HG02943 (cell line): ENCODE data around the gene ZCCHC7.
"Not testable (repeated sequence)": the region's sequence is repeated elsewhere in the genome, so short reads cannot be mapped to it uniquely, and the experiment has no call there.

ENCODE experiments used
- ATAC-seq: cut with Tn5 transposase; IDR thresholded peaks from one replicate; pipeline ENCODE4 v1.9.1; 2021; ENCODE audit warnings: mild to moderate bottlenecking, low read depth, moderate library complexity; ENCODE audit not compliant: unreplicated experiment

ZCCHC7 gene

DNA sequence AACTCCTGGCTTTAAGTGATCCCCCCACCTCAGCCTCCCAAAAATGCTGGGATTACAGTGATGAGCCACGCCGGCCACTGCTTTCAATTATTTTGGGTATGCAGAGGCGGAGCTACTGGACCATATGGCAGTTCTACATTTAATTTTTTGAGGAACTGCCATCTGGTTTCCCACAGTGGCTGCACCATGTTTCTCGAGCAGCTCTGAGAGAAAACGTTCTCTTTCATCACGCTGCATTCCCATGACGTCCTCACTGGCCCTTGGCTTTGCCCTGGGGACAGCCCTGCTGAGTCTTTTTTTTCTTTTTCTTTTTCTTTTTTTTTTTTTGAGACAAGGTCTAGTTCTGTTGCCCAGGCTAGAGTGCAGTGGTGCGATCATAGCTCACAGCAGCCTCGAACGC lies 266.6 kb downstream of the ZCCHC7 start:
- no peak for ATAC-seq

DNA sequence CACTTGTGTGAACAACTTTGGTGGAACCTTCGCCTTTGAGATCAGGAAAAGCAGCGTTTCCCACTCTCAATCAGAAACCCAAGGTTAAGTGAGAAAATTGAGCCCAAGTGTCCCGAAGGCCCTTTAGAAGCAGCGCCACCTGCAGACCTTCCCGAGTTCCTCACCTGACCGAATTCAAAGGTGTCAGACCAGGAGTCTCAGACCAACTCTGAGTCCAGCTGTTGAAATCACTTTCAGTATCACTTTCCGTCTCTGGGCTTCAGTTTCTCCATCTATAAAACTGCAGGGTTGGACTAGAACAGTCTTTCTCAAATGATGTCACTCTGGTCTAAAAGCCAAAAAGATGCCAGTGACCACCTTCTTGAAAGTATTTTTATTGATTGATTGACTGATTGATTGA lies 270.4 kb downstream of the ZCCHC7 start:
- peak; percentile 78 for ATAC-seq

- no peak for ATAC-seq
These were observed 271.9 kb downstream of the ZCCHC7 start for GRCh38 chr9:37392272-37392671.

GRCh38 chr9:37395229-37395628 lies 274.9 kb downstream of the ZCCHC7 start:
- ATAC-seq, result no peak

- ATAC-seq, result no peak
These were observed 275.3 kb downstream of the ZCCHC7 start for GRCh38 chr9:37395663-37396062.

DNA sequence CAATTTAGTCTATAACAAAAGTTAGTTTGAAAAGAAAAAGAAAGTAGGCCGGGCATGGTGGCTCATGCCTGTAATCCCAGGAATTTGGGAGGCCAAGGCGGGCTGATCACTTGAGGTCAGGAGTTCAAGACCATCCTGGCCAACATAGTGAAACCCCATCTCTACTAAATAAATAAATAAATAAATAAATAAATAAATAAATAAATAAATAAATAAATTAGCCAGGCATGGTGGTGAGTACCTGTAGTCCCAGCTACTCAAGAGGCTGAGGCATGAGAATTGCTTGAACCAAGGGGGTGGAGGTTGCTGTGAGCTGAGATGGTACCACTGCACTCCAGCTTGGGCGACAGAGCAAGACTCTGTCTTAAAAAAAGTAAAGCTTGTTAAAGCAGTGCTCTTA lies 277.6 kb downstream of the ZCCHC7 start:
- ATAC-seq, result not testable (repeated sequence)

DNA sequence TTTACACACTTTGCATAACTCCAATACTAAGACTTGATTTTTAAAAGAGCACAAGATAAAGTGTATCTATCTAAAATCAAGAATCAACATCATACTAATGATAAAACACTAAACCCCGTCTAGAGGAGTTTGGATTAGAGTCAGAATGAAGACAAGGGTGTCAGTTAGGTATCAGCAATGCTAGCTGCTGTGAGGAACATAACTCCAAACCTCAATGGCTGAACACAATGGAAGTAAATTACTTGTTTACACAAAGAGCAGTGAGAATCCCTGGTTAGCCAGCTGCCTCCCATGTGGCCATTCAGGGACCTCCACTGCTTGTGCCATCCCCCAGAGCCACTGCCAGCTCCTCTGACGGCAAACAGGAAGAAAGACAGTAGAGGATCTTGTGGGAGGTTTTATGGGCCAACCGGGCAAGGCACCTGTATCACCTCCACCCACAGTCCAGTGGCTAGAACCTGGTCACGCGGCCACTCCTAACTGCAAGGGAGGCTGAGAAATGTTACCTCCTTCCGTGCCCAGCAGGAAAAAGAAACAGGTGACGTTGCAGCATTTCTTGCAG lies 278.2 kb downstream of the ZCCHC7 start:
- no peak for ATAC-seq

DNA sequence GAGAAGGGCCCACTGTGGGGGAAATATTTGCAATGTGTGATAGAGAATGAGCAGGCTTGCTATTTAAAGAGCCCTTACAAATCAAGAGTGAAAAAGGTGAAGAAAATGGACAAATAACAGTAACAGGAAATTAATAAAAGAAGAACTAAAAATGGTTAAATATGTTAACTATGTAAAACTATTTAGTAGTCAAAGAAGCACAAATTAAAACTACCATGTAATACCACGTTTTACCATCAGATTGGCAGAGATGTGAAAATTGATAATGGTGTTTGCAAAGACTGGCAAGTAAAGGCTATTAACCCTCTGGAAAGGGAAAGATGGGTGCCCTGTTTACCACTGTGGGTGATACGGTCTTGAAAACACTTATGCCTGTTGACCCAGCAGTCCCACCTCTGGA lies 279.0 kb downstream of the ZCCHC7 start:
- ATAC-seq, result no peak

DNA sequence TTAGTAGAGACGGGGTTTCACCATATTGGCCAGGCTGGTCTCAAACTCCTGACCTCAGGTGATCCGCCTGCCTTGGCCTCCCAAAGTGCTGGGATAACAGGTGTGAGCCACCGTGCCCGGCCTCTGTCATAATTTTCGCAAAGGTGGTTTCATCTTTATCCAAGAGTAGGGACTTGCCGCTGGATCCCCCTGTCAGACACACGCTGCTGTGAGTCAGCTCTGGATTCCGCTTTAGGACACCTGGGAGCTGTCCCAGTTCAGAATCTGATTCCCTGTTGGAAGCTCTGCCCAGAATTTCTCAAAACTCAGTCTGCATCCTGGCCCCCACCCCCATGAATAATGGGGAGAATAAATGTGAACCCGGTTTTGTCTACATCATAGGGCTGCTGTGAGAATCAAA lies 284.2 kb downstream of the ZCCHC7 start:
- ATAC-seq, result no peak

DNA sequence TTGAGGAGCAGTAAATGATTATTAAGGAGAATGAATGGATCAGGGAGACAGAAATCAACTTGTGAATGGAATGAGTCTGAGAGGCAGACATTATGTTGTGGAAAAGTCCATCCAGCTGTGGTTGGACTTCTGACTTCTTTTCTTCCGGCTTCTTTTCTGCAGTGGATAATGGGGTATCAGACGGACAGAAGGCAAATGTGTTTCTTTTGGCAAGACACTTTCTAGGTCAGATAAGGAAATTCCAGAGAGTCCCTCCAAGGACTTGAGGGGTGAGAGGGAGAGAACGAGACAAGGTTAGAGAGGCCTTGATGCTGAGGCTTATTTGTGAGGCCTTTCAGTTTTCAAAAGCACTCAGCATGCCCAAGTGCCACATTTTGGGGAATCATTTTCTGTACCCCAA lies 285.0 kb downstream of the ZCCHC7 start:
- no peak for ATAC-seq

DNA sequence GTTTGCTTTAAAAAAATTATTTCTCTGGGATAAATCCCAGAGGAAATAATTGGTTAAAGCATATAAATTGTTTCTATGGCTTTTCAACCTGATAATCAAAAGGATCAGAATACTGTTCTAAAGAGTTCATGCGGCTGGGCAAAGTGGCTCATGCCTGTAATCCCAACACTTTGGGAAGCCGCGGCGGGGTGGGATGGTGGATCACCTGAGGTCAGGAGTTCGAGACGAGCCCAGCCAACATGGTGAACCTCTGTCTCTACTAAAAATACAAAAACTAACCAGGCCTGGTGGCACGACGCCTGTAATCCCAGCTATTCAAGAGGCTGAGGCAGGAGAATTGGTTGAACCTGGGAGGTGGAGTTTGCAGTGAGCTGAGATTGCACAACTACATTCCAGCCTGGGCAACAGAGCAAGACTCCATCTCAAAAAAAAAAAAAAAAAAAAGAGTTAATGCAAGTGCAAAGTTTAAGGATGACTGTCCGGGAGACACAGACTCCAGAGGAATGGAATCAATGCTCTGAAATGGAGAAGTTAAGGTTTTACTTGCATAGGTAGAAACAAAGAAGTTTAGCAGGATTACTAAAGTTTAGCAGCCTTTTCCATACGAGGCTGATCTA lies 285.5 kb downstream of the ZCCHC7 start:
- no peak for ATAC-seq

- ATAC-seq, result no peak
These were observed 286.4 kb downstream of the ZCCHC7 start for GRCh38 chr9:37406603-37407401.

GRCh38 chr9:37407468-37407867 lies 287.1 kb downstream of the ZCCHC7 start:
- ATAC-seq, result no peak
